ENCODE results near the gene MMP21.

Gene MMP21

GRCh38 chr10:125778556-125778955 is 2.9 kb upstream of the MMP21 start:
- no peak overlapping the region for H3K4me3 ChIP-seq (ENCODE audit: insufficient read depth, low read depth, low read length)
- no peaks in the 10 kb centered on the region for H3K36me3 ChIP-seq (ENCODE audit: control insufficient read depth, insufficient read depth, low read length)
- no peaks in the 10 kb centered on the region for H3K9me3 ChIP-seq (ENCODE audit: control insufficient read depth, low read length)
- WGBS, 2 experiments, result 70 to 97% methylated on average over 3 to 4 of the region's 5 CpGs
- H3K4me1 ChIP-seq (ENCODE audit: control insufficient read depth, insufficient read depth, low read length), result no peaks in the 10 kb centered on the region
- no peaks in the 10 kb centered on the region for H3K27me3 ChIP-seq (ENCODE audit: control insufficient read depth, insufficient read depth, low read length, poor library complexity, severe bottlenecking)
- no peak overlapping the region for H3K27ac ChIP-seq (ENCODE audit: insufficient read depth, low read depth, low read length, poor library complexity, severe bottlenecking)

GRCh38 chr10:125777806-125778205 is 2.2 kb upstream of the MMP21 start:
- H3K27me3 ChIP-seq (ENCODE audit: control insufficient read depth, insufficient read depth, low read length, poor library complexity, severe bottlenecking), result no peaks in the 10 kb centered on the region
- no peak overlapping the region for H3K4me3 ChIP-seq (ENCODE audit: insufficient read depth, low read depth, low read length)
- no peaks in the 10 kb centered on the region for H3K9me3 ChIP-seq (ENCODE audit: control insufficient read depth, low read length)
- 93 to 94% methylated on average over 9 of the region's 9 CpGs for WGBS, 2 experiments
- no peaks in the 10 kb centered on the region for H3K36me3 ChIP-seq (ENCODE audit: control insufficient read depth, insufficient read depth, low read length)
- no peaks in the 10 kb centered on the region for H3K4me1 ChIP-seq (ENCODE audit: control insufficient read depth, insufficient read depth, low read length)
- no peak overlapping the region for H3K27ac ChIP-seq (ENCODE audit: insufficient read depth, low read depth, low read length, poor library complexity, severe bottlenecking)

- H3K27ac ChIP-seq (ENCODE audit: insufficient read depth, low read depth, low read length, poor library complexity, severe bottlenecking), result no peak overlapping the region
- H3K27me3 ChIP-seq (ENCODE audit: control insufficient read depth, insufficient read depth, low read length, poor library complexity, severe bottlenecking), result no peaks in the 10 kb centered on the region
- no peaks in the 10 kb centered on the region for H3K4me1 ChIP-seq (ENCODE audit: control insufficient read depth, insufficient read depth, low read length)
- H3K9me3 ChIP-seq (ENCODE audit: control insufficient read depth, low read length), result no peaks in the 10 kb centered on the region
- no peak overlapping the region for H3K4me3 ChIP-seq (ENCODE audit: insufficient read depth, low read depth, low read length)
- H3K36me3 ChIP-seq (ENCODE audit: control insufficient read depth, insufficient read depth, low read length), result no peaks in the 10 kb centered on the region
- 95% methylated on average over 32 of the region's 32 CpGs for WGBS, 2 experiments
Measured at GRCh38 chr10:125774581-125775191, 935 bp downstream of the MMP21 start.

DNA sequence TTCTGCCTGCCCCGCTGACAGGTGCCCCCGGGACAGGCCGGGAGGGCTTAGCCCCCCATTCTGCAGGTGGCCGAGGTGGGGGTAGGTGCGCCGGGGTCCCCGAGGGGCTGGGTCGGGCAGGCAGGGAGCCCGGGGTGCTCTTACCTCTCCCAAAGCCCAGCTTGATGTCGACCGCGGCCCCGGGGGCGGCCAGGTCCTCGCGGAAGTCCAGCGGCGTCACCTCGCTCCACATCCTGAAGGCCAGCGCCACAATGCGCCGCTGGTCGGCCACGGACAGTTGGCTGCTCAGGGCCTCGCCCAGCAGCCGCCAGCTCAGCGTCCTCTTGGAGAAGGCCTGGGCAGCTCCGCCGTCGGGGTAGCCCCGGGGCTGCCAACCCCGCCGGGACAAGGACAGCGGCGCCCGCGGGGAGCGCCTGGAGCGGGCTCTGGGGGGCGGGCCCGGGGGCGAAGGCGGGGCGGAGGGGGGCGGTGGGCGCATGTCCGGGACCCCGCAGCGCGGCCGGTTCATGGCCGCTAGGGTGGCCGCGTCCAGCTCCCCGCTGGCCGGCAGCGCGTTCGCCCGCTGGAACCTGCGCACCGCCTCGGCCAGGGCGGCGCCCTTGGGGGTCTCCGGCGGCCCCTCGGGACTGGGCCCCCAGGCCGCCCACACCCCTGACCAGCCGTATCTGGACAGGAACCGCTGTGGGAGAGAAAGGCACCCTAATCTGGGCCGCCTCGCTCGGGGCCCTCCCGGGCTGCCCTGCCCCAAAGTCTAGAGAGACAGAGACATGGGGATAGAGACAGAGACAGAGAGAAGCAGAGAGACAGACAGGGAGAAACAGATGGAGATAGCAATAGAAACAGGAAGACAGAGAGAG is 1.7 kb downstream of the MMP21 start:
- H3K4me3 ChIP-seq (ENCODE audit: insufficient read depth, low read depth, low read length), result no peak overlapping the region
- WGBS, 2 experiments, result 95% methylated on average over 75 of the region's 75 CpGs

DNA sequence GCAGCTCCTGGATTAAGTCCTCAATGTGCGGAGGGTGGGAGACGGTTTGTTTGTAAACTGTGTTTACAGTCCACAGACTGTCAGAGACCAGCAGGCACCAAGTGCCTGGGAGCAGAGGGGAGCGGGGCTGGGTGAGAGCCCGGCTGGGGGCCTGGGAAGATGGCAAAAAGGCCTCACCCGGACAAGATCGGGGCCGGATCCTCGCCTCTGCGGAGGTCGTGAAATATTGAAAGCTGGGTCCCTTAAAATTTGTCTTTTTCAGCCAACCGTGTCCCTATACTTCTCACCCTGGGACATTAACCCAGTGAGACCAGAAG is 2.8 kb downstream of the MMP21 start:
- Histone ChIP-seq H3K4me1 (ENCODE audit: control insufficient read depth, insufficient read depth, low read length) (no peaks in the 10 kb centered on the region), H3K36me3 (ENCODE audit: control insufficient read depth, insufficient read depth, low read length) (no peaks in the 10 kb centered on the region), H3K9me3 (ENCODE audit: control insufficient read depth, low read length) (no peaks in the 10 kb centered on the region), H3K27me3 (ENCODE audit: control insufficient read depth, insufficient read depth, low read length, poor library complexity, severe bottlenecking) (no peaks in the 10 kb centered on the region), H3K4me3 (ENCODE audit: insufficient read depth, low read depth, low read length) (no peak overlapping the region), H3K27ac (ENCODE audit: insufficient read depth, low read depth, low read length, poor library complexity, severe bottlenecking) (no peak overlapping the region)
- WGBS, 2 experiments, result 93 to 94% methylated on average over 11 of the region's 11 CpGs

More for the DNA sequence above, 1.7 kb downstream of the MMP21 start:
- H3K4me1 ChIP-seq (ENCODE audit: control insufficient read depth, insufficient read depth, low read length), result no peaks in the 10 kb centered on the region
- H3K27ac ChIP-seq (ENCODE audit: insufficient read depth, low read depth, low read length, poor library complexity, severe bottlenecking), result no peak overlapping the region
- no peaks in the 10 kb centered on the region for H3K36me3 ChIP-seq (ENCODE audit: control insufficient read depth, insufficient read depth, low read length)
- no peaks in the 10 kb centered on the region for H3K9me3 ChIP-seq (ENCODE audit: control insufficient read depth, low read length)
- no peaks in the 10 kb centered on the region for H3K27me3 ChIP-seq (ENCODE audit: control insufficient read depth, insufficient read depth, low read length, poor library complexity, severe bottlenecking)

- Histone ChIP-seq H3K27me3 (ENCODE audit: control insufficient read depth, insufficient read depth, low read length, poor library complexity, severe bottlenecking) (no peaks in the 10 kb centered on the region), H3K36me3 (ENCODE audit: control insufficient read depth, insufficient read depth, low read length) (no peaks in the 10 kb centered on the region), H3K9me3 (ENCODE audit: control insufficient read depth, low read length) (no peaks in the 10 kb centered on the region), H3K27ac (ENCODE audit: insufficient read depth, low read depth, low read length, poor library complexity, severe bottlenecking) (no peak overlapping the region), H3K4me3 (ENCODE audit: insufficient read depth, low read depth, low read length) (no peak overlapping the region), H3K4me1 (ENCODE audit: control insufficient read depth, insufficient read depth, low read length) (no peaks in the 10 kb centered on the region)
- 95 to 96% methylated on average over 28 of the region's 28 CpGs for WGBS, 2 experiments
Measured at GRCh38 chr10:125772112-125772863, 3.3 kb downstream of the MMP21 start.

DNA sequence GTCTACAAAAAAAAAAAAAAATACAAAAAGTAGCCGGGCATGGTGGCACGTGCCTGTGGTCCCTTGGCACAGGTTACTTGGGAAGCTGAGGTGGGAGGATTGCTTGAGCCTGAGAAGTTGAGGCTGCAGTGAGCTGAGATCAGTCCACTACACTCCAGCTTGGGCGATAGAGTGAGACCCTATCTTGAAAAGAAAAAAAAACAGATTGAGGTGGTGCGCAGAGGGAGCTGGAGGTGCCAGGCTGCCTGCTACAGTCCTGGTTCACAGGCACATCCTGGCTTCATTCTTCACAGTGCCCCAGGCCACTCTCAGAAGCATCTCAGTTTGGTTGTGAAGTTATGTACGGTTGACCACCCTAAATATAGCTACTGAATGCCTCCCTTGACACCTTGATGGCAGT is 4.8 kb downstream of the MMP21 start:
- Histone ChIP-seq H3K36me3 (ENCODE audit: control insufficient read depth, insufficient read depth, low read length) (no peaks in the 10 kb centered on the region), H3K4me3 (ENCODE audit: insufficient read depth, low read depth, low read length) (no peak overlapping the region), H3K9me3 (ENCODE audit: control insufficient read depth, low read length) (no peaks in the 10 kb centered on the region), H3K27ac (ENCODE audit: insufficient read depth, low read depth, low read length, poor library complexity, severe bottlenecking) (no peak overlapping the region), H3K4me1 (ENCODE audit: control insufficient read depth, insufficient read depth, low read length) (no peaks in the 10 kb centered on the region), H3K27me3 (ENCODE audit: control insufficient read depth, insufficient read depth, low read length, poor library complexity, severe bottlenecking) (no peaks in the 10 kb centered on the region)
- 93 to 96% methylated on average over 5 of the region's 5 CpGs for WGBS, 2 experiments

DNA sequence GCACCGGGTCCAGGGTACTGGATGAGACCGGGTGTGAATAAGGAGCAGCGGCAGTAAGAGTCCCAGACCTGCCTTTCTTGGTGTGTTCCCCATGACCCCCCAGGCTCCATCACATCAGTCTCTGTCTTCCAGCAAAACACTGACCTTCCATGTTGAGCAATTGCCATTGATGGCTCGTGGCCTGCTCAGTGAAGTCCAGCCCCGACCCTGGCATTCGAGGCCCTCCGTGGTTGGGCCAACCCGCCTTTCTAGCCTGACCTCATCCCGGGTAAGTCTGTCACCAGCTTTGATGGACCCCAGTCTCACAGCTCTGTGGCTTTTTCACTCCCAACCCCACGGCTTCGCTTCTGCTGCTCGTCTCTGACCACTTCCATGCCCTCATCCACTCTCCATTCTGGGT is 6.4 kb downstream of the MMP21 start:
- Histone ChIP-seq H3K27ac (ENCODE audit: insufficient read depth, low read depth, low read length, poor library complexity, severe bottlenecking) (no peak overlapping the region), H3K4me1 (ENCODE audit: control insufficient read depth, insufficient read depth, low read length) (no peaks in the 10 kb centered on the region), H3K36me3 (ENCODE audit: control insufficient read depth, insufficient read depth, low read length) (peaks cover 11% of the 10 kb centered on the region), H3K4me3 (ENCODE audit: insufficient read depth, low read depth, low read length) (no peak overlapping the region), H3K9me3 (ENCODE audit: control insufficient read depth, low read length) (no peaks in the 10 kb centered on the region), H3K27me3 (ENCODE audit: control insufficient read depth, insufficient read depth, low read length, poor library complexity, severe bottlenecking) (no peaks in the 10 kb centered on the region)
- WGBS, 2 experiments, result 95 to 96% methylated on average over 12 of the region's 12 CpGs

- Histone ChIP-seq H3K4me1 (ENCODE audit: control insufficient read depth, insufficient read depth, low read length) (peaks cover 1% of the 10 kb centered on the region), H3K4me3 (ENCODE audit: insufficient read depth, low read depth, low read length) (no peak overlapping the region), H3K27me3 (ENCODE audit: control insufficient read depth, insufficient read depth, low read length, poor library complexity, severe bottlenecking) (no peaks in the 10 kb centered on the region), H3K27ac (ENCODE audit: insufficient read depth, low read depth, low read length, poor library complexity, severe bottlenecking) (no peak overlapping the region), H3K36me3 (ENCODE audit: control insufficient read depth, insufficient read depth, low read length) (peaks cover 19% of the 10 kb centered on the region), H3K9me3 (ENCODE audit: control insufficient read depth, low read length) (no peaks in the 10 kb centered on the region)
- WGBS, 2 experiments, result 93 to 97% methylated on average over 4 of the region's 4 CpGs
Measured at GRCh38 chr10:125768219-125768855, 7.3 kb downstream of the MMP21 start.

DNA sequence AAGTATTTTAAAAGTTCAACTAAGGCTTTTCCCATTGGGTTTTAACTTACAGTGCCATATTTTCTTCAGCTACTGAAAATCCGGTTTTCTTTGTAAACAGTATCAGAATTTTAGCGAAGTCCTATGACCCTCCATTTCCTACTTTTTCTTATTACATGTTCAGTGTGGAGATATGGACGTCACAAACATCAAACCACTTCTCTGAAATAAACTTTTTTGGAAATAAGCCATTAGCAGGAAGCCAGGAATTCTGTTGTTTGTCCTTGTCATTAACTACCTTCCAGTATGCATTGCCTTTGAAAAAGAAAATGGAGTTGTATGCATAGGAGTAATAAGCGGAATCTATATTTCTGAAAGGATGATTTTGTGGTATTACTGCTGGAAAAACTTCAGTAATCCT is 9.1 kb downstream of the MMP21 start:
- no peak overlapping the region for H3K27ac ChIP-seq (ENCODE audit: insufficient read depth, low read depth, low read length, poor library complexity, severe bottlenecking)
- H3K36me3 ChIP-seq (ENCODE audit: control insufficient read depth, insufficient read depth, low read length), result peaks cover 23% of the 10 kb centered on the region
- peaks cover 20% of the 10 kb centered on the region for H3K4me1 ChIP-seq (ENCODE audit: control insufficient read depth, insufficient read depth, low read length)
- WGBS, 2 experiments, result 95% methylated on average over 4 of the region's 4 CpGs
- H3K4me3 ChIP-seq (ENCODE audit: insufficient read depth, low read depth, low read length), result no peak overlapping the region
- no peaks in the 10 kb centered on the region for H3K9me3 ChIP-seq (ENCODE audit: control insufficient read depth, low read length)
- H3K27me3 ChIP-seq (ENCODE audit: control insufficient read depth, insufficient read depth, low read length, poor library complexity, severe bottlenecking), result no peaks in the 10 kb centered on the region

Data from ectodermal cell (in vitro differentiated cells).